ENCODE measurements around the gene PTPRJ. TPM values are rescaled to one million over a fixed set of nuclear protein-coding genes. Genes with fewer than 3 reads are reported as not detected.
A peak's percentile ranks its signal among the peaks of the same experiment; 100 is the strongest.
"Not testable (repeated sequence)": the region's sequence is repeated elsewhere in the genome, so short reads cannot be mapped to it uniquely, and the experiment has no call there.

The PTPRJ gene
- total RNA-seq, 1 donor from 2014 or later: 7.1 TPM

DNA sequence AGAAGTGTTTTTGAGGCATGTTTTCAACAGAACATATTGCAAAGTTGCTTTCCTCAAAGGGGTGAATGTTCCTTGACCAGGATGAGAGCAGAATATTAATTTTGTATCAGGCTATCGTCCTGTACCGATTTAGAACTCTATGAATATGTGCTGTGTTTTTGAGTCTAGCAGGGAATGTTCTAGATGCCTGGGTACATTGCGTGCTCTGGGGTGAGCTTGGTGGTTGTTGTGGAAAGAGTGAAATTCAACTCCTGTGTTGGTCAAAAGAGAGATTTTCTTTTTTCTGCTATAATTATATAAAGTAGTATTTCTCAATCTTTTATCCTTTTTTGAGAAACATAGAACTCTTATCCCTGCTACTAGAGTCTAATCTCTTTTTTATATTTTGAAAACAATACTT, 185.1 kb downstream of the PTPRJ start:
- DNase-seq: no peak
- intact Hi-C loops (cut with micrococcal nuclease): no loop called here
- no peak for ATAC-seq

DNA sequence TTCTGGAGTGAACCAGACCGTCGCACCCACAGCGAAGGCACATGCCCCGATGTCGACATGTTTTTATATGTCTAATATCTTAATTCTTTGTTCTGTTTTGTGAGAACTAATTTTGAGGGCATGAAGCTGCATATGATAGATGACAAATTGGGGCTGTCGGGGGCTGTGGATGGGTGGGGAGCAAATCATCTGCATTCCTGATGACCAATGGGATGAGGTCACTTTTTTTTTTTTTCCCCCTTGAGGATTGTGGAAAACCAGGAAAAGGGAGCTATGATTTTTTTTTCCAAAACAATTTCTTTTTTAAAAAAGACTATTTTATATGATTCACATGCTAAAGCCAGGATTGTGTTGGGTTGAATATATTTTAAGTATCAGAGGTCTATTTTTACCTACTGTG, 187.0 kb downstream of the PTPRJ start:
- no peak for ATAC-seq
- intact Hi-C loops (cut with micrococcal nuclease): no loop called here
- DNase-seq: no peak

DNA sequence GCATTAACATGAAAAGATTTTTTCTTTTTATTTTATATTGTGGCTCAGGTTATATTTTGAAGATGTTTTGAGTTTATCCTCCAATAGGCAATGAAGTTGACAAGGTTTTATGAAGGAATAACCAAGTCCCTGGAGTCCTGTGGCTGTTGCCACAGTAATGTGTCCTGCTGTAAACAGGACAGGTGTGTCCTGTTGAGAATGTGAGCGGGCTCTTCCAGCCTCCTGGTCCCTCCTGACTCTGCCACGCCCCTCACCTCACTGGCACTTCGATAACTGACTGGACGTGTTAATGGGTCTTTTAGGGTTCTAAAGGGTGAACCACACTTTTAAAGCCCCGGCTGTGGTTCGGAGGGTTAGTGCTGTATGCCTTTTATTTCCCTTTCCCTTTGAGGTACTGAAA, 188.5 kb downstream of the PTPRJ start:
- intact Hi-C loops (cut with micrococcal nuclease): no loop called here
- DNase-seq: no peak
- ATAC-seq: no peak

- ATAC-seq (peak; percentile 23), DNase-seq (peak; percentile 33)
- intact Hi-C loops (cut with micrococcal nuclease): no loop called here
Observed at GRCh38 chr11:48169259-48169658, 188.9 kb downstream of the PTPRJ start.

- intact Hi-C loops (cut with micrococcal nuclease): no loop called here
Observed at GRCh38 chr11:48169717-48170116, 189.4 kb downstream of the PTPRJ start.

DNA sequence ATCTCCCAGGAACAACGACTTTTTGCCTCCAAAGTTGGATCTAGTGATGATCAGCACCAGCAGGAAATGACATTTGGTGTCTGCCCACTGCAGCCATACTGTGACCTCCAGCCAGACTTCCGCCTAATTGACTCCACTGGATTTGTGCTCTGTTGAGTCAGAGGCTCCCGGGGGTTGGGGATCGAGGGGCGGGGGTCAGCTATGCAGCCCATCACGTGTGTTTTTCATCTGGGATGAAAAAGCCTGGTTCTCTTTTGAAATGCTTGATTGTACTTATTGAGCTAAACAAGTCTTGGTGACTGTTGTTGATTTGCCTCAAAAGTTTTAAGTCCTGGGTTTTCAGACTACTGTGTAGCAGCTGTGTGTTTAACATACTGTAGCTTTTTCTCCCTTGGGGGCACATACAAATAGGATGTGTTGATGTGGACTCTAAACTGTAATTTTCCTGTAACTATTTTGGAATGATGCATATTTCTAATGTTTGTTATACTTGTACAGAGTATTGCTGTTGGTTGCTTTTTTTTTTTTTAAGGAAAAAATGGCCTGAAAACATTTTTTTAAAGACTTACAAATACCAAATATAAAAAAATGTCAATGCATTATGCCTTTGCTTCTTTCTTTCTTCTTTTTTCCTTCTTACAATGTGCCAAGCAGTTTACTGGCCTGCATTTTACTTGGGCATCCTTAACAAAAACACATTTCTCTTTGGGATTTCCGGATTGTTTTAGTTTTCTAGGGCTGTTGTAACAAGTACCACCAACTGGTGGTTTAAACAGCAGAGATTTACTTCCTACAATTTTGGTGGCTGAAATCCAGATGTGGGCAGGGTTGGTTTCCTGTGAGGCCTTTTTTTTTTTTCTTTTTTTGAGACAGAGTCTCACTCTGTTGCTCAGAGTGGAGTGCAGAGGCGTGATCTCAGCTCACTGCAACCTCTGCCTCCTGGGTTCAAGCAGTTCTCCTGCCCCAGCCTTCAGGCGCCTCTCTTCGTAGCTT, 190.2 kb downstream of the PTPRJ start:
- intact Hi-C loops (cut with micrococcal nuclease): no loop called here
- ATAC-seq (peak; percentile 51), DNase-seq (peak; percentile 40)

More at GRCh38 chr11:48169717-48170116, 189.4 kb downstream of the PTPRJ start:
- ATAC-seq: peak; percentile 86
- peak; percentile 75 for DNase-seq

DNA sequence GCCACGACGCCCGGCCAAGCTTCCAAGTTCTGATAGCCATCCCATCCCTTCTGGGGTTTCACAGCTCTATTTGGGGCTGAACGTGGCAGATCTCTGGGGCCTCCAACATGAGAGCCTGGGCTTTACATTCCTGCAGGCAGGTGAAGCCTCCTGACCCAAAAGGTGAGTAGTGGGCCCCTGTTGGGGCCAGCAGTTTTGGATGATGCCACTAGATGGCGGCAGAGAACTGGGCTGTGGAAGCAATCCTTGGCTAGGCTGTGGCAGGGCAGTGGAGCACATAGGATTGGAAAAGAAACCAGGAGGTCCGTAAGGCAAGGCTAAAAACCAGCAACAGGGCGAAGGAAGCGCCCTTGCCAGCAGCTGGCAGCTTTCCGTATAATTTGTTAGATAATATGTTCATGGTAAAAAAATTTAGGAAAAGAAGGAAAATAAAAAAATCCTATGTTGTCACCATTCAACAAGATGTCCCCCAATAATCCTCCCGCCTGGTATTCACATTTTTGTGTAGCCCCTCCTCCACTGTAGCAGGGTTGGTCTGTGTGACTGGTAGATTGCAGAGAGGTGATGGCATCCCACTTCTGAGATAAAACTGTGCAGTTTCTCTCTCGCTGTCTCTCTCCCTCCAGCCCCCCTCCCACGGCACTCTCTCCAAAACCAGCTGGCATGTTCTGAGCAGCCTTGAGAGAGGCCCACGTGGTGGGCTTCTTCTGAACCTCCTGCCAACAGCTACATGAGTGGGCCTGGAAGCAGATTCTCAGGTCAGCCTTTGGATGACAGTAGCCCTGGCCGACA, 192.7 kb downstream of the PTPRJ start:
- intact Hi-C loops (cut with micrococcal nuclease): no loop called here
- peak; percentile 69 for ATAC-seq
- peak; percentile 74 for DNase-seq

- intact Hi-C loops (cut with micrococcal nuclease): no loop called here
- DNase-seq: peak; percentile 54
- ATAC-seq: peak; percentile 76
Observed at GRCh38 chr11:48177661-48178060, 197.3 kb downstream of the PTPRJ start.

- ATAC-seq (no peak), DNase-seq (no peak)
- intact Hi-C loops (cut with micrococcal nuclease): no loop called here
Observed at GRCh38 chr11:48180627-48181026, 200.3 kb downstream of the PTPRJ start.

DNA sequence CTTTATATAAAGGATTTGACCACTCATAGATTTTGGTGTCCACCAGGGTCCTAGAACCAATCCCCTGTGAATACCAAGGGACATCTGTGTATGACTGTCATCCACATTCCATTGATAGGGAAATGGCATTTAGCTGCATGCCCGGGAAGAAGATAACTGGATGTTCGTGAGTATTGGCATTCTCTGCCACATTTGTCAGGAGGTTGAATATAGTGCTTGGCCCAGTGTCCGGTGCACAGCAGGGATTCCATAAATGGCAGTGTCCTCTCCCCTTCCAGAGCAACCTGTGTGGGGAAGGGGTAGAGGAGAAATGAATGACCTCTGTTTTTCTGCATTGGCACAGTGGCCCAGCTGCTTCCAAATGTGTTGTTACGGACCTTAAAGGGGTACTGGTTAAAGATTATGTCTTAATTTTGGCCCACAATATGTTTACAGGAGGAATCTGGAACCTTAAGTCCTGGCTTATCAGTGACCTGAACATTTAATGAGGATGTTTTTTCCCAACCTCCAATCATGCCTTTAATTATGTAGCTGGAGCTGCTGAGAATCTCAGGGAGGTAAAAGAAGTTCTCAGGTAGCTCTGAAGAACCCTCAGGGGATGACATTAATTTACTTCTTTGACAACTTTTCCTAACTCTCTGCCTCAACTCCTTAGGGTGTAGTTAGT, 202.6 kb downstream of the PTPRJ start:
- peak; percentile 98 for ATAC-seq
- peak; percentile 37 for DNase-seq
- intact Hi-C loops (cut with micrococcal nuclease): no loop called here

- intact Hi-C loops (cut with micrococcal nuclease): no loop called here
- ATAC-seq (no peak), DNase-seq (no peak)
Observed at GRCh38 chr11:48184452-48184851, 204.1 kb downstream of the PTPRJ start.

DNA sequence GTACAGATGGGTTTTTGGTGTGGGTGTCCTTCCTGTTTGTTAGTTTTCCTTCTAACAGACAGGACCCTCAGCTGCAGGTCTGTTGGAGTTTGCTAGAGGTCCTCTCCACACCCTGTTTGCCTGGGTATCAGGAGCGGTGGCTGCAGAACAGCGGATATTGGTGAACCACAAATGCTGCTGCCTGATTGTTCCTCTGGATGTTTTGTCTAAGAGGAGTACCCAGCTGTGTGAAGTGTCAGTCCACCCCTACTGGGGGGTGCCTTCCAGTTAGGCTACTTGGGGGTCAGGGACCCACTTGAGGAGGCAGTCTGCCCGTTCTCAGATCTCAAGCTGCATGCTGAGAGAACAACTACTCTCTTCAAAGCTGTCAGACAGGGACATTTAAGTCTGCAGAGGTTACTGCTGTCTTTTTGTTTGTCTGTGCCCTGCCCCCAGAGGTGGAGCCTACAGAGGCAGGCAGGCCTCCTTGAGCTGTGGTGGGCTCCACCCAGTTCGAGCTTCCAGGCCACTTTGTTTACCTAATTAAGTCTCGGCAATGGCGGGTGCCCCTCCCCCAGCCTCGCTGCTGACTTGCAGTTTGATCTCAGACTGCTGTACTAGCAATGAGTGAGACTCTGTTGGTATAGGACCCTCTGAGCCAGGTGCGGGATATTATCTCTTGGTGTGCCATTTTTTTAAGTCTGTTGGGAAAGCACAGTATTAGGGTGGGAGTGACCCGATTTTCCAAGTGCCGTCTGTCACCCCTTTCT, 210.7 kb downstream of the PTPRJ start:
- ATAC-seq; DNase-seq; intact Hi-C loops (cut with micrococcal nuclease): not testable (repeated sequence)

GRCh38 chr11:48193876-48194275, 213.5 kb downstream of the PTPRJ start:
- DNase-seq (no peak), ATAC-seq (no peak)
- intact Hi-C loops (cut with micrococcal nuclease): no loop called here

DNA sequence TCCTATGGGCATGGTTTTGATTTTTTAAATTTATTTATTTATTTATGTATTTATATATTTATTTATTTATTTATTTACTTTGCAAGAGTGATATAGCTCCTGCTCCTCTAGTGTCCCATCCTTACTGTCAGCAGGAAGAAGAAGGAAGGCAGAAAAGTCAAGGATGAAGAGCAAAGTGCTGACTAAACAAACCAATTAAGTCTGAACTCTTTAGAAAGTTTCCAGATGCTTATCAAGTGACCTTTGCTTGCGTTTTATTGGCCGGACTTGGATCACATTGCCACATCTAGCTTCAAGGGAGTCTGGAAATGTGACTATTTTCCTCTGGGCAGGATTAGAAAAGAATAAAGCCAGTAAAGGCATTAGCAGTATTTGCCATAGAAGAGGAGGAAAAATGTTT, 227.5 kb downstream of the PTPRJ start:
- ATAC-seq (no peak), DNase-seq (no peak)
- intact Hi-C loops (cut with micrococcal nuclease): no loop called here

DNA sequence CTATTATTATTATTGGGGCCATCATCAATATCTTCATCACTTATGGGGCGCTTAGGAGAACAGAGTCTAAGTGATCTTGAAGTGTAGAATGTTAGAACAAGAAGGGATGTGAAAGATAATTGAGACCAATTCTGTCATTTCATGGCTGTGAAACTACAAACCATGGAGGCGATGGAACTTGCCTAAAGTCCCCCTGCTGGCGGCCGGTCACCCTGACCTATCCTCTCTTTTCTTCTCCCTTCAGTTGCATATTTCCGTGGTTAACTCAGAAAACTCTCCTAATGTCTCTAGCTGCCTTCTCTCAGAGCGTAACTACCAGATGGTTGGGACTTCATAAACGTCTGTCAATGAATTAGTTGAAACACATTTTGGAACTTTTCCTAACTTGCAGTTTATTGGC, 229.7 kb downstream of the PTPRJ start:
- DNase-seq (peak; percentile 27), ATAC-seq (no peak)
- intact Hi-C loops (cut with micrococcal nuclease): no loop called here

DNA sequence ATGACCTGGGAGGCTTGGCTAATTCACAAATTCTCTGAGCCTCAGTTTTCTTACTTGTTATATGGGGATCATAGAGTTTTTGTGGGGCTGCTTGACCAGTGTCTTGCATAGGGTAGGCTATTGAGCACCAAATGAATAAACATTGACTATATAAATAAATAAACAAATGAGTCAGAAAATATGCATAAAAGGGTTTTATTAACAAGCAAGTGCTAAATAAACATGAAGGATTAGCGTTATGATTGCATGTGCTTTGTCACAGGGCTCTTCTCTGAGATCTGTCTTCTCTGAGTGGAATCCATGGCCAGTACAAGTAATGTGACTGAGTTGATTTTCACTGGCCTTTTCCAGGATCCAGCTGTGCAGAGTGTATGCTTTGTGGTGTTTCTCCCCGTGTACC, 236.2 kb downstream of the PTPRJ start, which contains the start of gene OR4B1:
Gene OR4B1, plus strand, starts transcription at position 301 of the 400 bp plus-strand sequence. Its CDS starts 0 bp downstream, at position 301.
- no peak for ATAC-seq
- no peak for DNase-seq
- intact Hi-C loops (cut with micrococcal nuclease): no loop called here

Data from left ventricle myocardium superior (tissue), 1 donor.